Loucy (cell line): ENCODE results near the gene CHMP5.

Experiments
- H2AFZ ChIP-seq: fragments of 200-600 bp; sonication (generic); 2 replicates; pipeline ENCODE4 v1.6.0; 2016; ENCODE audit warnings: antibody characterized with exemption, mild to moderate bottlenecking, low read length, moderate library complexity
- H3F3A ChIP-seq: fragments of 200-600 bp; 2 replicates; pipeline ENCODE4 v1.6.0; 2016; ENCODE audit warnings: antibody characterized with exemption, low read depth, mild to moderate bottlenecking
- H3K27me3 ChIP-seq: fragments of 200-600 bp; sonication (generic); 2 replicates; pipeline ENCODE4 v1.6.1; 2014; ENCODE audit warnings: low read length, mild to moderate bottlenecking; ENCODE audit not compliant: insufficient read depth, poor library complexity, severe bottlenecking
- H3K36me3 ChIP-seq: fragments of 200-600 bp; sonication (generic); 2 replicates; pipeline ENCODE4 v1.6.1; 2016; ENCODE audit warnings: low read length; ENCODE audit not compliant: insufficient read depth
- H3K4me1 ChIP-seq: fragments of 200-600 bp; sonication (generic); 2 replicates; pipeline ENCODE4 v1.5.1; 2014; ENCODE audit warnings: low read length, mild to moderate bottlenecking; ENCODE audit not compliant: insufficient read depth, poor library complexity, severe bottlenecking
- H3K4me2 ChIP-seq: fragments of 200-600 bp; sonication (generic); 2 replicates; pipeline ENCODE4 v1.6.0; 2014; ENCODE audit warnings: antibody characterized with exemption, low read length, low read depth, mild to moderate bottlenecking; ENCODE audit not compliant: poor library complexity, severe bottlenecking
- H3K4me3 ChIP-seq: fragments of 200-600 bp; sonication (generic); 2 replicates; pipeline ENCODE4 v1.5.1; 2014; ENCODE audit warnings: low read length, mild to moderate bottlenecking, mixed read lengths; ENCODE audit not compliant: poor library complexity, severe bottlenecking
- H3K79me2 ChIP-seq: fragments of 200-600 bp; sonication (generic); 2 replicates; pipeline ENCODE4 v1.6.1; 2014; ENCODE audit warnings: low read length; ENCODE audit not compliant: insufficient read depth
- H3K9ac ChIP-seq: fragments of 200-600 bp; sonication (generic); 2 replicates; pipeline ENCODE4 v1.6.0; 2014; ENCODE audit warnings: mild to moderate bottlenecking, low read depth, low read length, moderate library complexity; ENCODE audit not compliant: poor library complexity, severe bottlenecking
- H3K9me2 ChIP-seq: fragments of 200-600 bp; sonication (generic); replicated peaks from 2 replicates; pipeline ENCODE4 v1.6.1; 2016; ENCODE audit warnings: low read depth, low read length, mixed read lengths
- H3K9me3 ChIP-seq: fragments of 200-600 bp; sonication (generic); 2 replicates; pipeline ENCODE4 v1.6.1; 2014; ENCODE audit warnings: mild to moderate bottlenecking, antibody characterized with exemption, low read length, low read depth; ENCODE audit not compliant: insufficient read depth
- H4K20me1 ChIP-seq: fragments of 200-600 bp; sonication (generic); 2 replicates; pipeline ENCODE4 v1.6.0; 2014; ENCODE audit warnings: antibody characterized with exemption, low read length, mild to moderate bottlenecking; ENCODE audit not compliant: insufficient read depth, poor library complexity, severe bottlenecking
- EZH2phosphoT487 ChIP-seq: fragments of 200-600 bp; IDR thresholded peaks from 2 replicates; pipeline ENCODE4 v1.6.1; 2018; ENCODE audit warnings: antibody characterized with exemption, mild to moderate bottlenecking, moderate library complexity, borderline replicate concordance
- TF ChIP-seq, protein P1 (sequence below): fragments of 200-600 bp; sonication (generic); conservative IDR thresholded peaks from 2 replicates; pipeline ENCODE4 v1.5.1; 2014; ENCODE audit warnings: mild to moderate bottlenecking, antibody characterized with exemption, low read length

The CHMP5 gene

DNA sequence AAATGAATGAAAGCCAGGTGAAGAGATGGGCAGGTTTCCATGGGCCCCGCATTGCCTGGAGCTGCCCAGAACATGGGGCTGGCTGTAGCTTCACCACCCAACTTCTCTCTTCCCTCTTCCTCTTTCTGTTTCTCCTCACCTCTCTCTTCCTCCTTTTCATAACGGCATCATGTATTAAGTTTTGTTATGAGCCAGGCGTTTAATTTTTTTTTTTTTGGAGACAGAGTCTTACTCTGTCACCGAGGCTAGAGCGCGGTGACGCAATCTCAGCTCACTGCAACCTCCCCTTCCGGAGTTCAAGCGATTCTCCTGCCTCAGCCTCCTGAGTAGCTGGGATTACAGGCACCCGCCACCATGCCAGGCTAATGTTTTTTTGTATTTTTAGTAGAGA, 37.8 kb upstream of the CHMP5 start:
- Histone ChIP-seq H3K4me2 (no peak overlapping the region), H2AFZ (0 out of 2 replicates have a peak overlapping the region, but pooled peaks have one; percentile 23), H3K9ac (no peak overlapping the region)

DNA sequence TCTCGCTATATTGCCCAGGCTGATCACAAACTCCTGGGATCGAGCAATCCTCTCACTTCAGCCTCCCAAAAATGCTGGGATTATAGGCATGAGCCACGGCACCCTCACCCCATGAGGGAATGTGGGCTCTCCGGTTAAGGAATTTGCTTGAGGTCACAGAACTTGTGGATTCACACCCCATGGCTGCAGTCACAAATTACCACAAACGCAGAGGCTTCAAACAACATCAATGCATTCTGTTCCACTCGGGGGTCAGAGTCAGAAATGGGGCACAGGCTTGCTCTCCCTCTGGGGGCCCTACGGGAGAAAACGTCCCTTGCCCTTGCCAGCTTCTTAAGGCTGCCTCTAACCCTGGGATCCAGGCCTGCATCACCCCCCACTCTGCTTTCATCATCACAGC, 37.1 kb upstream of the CHMP5 start:
- Histone ChIP-seq H3K9me2 (no peaks in the 10 kb centered on the region), H3K9ac (no peak overlapping the region), H3K36me3 (no peaks in the 10 kb centered on the region), H3F3A (no peaks in the 10 kb centered on the region), H3K79me2 (no peaks in the 10 kb centered on the region), H3K4me1 (peaks cover 4% of the 10 kb centered on the region), H3K4me2 (no peak overlapping the region), H3K27me3 (no peaks in the 10 kb centered on the region), H4K20me1 (no peaks in the 10 kb centered on the region), H3K9me3 (no peaks in the 10 kb centered on the region), H2AFZ (no peak overlapping the region), H3K4me3 (no peak overlapping the region)
- no peak for TF ChIP-seq EZH2phosphoT487
- TF ChIP-seq, protein P1, sequence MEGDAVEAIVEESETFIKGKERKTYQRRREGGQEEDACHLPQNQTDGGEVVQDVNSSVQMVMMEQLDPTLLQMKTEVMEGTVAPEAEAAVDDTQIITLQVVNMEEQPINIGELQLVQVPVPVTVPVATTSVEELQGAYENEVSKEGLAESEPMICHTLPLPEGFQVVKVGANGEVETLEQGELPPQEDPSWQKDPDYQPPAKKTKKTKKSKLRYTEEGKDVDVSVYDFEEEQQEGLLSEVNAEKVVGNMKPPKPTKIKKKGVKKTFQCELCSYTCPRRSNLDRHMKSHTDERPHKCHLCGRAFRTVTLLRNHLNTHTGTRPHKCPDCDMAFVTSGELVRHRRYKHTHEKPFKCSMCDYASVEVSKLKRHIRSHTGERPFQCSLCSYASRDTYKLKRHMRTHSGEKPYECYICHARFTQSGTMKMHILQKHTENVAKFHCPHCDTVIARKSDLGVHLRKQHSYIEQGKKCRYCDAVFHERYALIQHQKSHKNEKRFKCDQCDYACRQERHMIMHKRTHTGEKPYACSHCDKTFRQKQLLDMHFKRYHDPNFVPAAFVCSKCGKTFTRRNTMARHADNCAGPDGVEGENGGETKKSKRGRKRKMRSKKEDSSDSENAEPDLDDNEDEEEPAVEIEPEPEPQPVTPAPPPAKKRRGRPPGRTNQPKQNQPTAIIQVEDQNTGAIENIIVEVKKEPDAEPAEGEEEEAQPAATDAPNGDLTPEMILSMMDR: no peak

More for the DNA sequence above, 37.8 kb upstream of the CHMP5 start:
- no peaks in the 10 kb centered on the region for H3K36me3 ChIP-seq
- H3K9me2 ChIP-seq: no peaks in the 10 kb centered on the region
- no peaks in the 10 kb centered on the region for H3F3A ChIP-seq
- H3K9me3 ChIP-seq: no peaks in the 10 kb centered on the region
- no peaks in the 10 kb centered on the region for H3K27me3 ChIP-seq
- no peak overlapping the region for H3K4me3 ChIP-seq
- H3K4me1 ChIP-seq: peaks cover 4% of the 10 kb centered on the region
- H4K20me1 ChIP-seq: no peaks in the 10 kb centered on the region
- TF ChIP-seq, protein P1: no peak
- no peaks in the 10 kb centered on the region for H3K79me2 ChIP-seq

DNA sequence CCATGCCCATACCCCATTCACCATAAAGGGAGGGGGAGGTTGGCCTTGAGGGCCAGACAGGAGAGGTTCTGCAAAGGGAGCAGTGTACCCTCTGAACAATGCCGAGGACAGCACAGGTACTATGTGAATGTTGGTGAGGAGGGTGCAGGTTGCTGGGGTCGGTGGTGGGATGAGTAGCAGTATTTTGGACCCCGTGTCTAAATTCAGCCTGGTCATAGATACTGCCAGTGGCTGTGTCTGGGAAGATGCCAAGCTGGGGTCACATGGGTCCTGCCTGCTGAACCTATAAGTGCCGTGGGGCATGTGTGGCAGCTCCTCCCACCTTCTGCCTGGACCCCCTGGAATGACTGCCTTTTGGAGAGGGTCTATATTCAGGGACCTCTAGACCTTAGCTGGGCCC, 36.2 kb upstream of the CHMP5 start:
- H4K20me1 ChIP-seq: no peaks in the 10 kb centered on the region
- no peaks in the 10 kb centered on the region for H3K9me3 ChIP-seq
- H3K36me3 ChIP-seq: no peaks in the 10 kb centered on the region
- no peaks in the 10 kb centered on the region for H3K79me2 ChIP-seq
- no peak overlapping the region for H3K4me2 ChIP-seq
- no peaks in the 10 kb centered on the region for H3K9me2 ChIP-seq
- H3K9ac ChIP-seq: no peak overlapping the region
- H3K4me1 ChIP-seq: peaks cover 4% of the 10 kb centered on the region
- TF ChIP-seq, protein P1: no peak
- TF ChIP-seq EZH2phosphoT487: no peak
- H3K4me3 ChIP-seq: no peak overlapping the region
- no peak overlapping the region for H2AFZ ChIP-seq
- H3F3A ChIP-seq: no peaks in the 10 kb centered on the region
- no peaks in the 10 kb centered on the region for H3K27me3 ChIP-seq
